HG03558 (cell line): ENCODE data around the gene RBM41.

Source experiments
- ATAC-seq: cut with Tn5 transposase; IDR thresholded peaks from one replicate; pipeline ENCODE4 v1.9.1; 2021; ENCODE audit warnings: moderate number of reproducible peaks; ENCODE audit not compliant: unreplicated experiment; ENCODE audit errors: extremely low read depth

The RBM41 gene

GRCh38 chrX:107047622-107048021 lies 71.0 kb downstream of the RBM41 start:
- ATAC-seq = no peak

GRCh38 chrX:107029752-107030151 lies 88.9 kb downstream of the RBM41 start:
- ATAC-seq = no peak

GRCh38 chrX:107025545-107025944 lies 93.1 kb downstream of the RBM41 start:
- no peak for ATAC-seq

GRCh38 chrX:107014936-107015335 lies 103.7 kb downstream of the RBM41 start:
- ATAC-seq = no peak
